HEK293 (cell line): ENCODE data around the gene TLR9.

Experiments
- SP2 ChIP-seq: fragments of 450-650 bp; formaldehyde crosslinking; IDR thresholded peaks from 2 replicates; pipeline ENCODE4 v1.5.1; 2016; ENCODE audit warnings: missing biosample characterization, missing genetic modification characterization
- TF ChIP-seq, protein P1 (sequence below): fragments of 450-650 bp; formaldehyde crosslinking; IDR thresholded peaks from 2 replicates; pipeline ENCODE4 v1.5.1; 2017; ENCODE audit warnings: missing biosample characterization, missing genetic modification characterization
- TF ChIP-seq, protein P2 (sequence below): fragments of 450-650 bp; IDR thresholded peaks from 2 replicates; pipeline ENCODE4 v1.5.1; 2018; ENCODE audit warnings: missing biosample characterization, mild to moderate bottlenecking, missing genetic modification characterization

- TF ChIP-seq, protein P1, sequence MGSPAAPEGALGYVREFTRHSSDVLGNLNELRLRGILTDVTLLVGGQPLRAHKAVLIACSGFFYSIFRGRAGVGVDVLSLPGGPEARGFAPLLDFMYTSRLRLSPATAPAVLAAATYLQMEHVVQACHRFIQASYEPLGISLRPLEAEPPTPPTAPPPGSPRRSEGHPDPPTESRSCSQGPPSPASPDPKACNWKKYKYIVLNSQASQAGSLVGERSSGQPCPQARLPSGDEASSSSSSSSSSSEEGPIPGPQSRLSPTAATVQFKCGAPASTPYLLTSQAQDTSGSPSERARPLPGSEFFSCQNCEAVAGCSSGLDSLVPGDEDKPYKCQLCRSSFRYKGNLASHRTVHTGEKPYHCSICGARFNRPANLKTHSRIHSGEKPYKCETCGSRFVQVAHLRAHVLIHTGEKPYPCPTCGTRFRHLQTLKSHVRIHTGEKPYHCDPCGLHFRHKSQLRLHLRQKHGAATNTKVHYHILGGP (tag by site-specific recombination) = no peak
- no peak for TF ChIP-seq SP2 (tag by site-specific recombination)
- TF ChIP-seq, protein P2, sequence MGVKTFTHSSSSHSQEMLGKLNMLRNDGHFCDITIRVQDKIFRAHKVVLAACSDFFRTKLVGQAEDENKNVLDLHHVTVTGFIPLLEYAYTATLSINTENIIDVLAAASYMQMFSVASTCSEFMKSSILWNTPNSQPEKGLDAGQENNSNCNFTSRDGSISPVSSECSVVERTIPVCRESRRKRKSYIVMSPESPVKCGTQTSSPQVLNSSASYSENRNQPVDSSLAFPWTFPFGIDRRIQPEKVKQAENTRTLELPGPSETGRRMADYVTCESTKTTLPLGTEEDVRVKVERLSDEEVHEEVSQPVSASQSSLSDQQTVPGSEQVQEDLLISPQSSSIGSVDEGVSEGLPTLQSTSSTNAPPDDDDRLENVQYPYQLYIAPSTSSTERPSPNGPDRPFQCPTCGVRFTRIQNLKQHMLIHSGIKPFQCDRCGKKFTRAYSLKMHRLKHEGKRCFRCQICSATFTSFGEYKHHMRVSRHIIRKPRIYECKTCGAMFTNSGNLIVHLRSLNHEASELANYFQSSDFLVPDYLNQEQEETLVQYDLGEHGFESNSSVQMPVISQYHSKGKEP (tag by site-specific recombination) = no peak
Observed at GRCh38 chr3:52240059-52240885, 14.8 kb upstream of the TLR9 start.
